Gastrocnemius medialis (tissue), 4 donors: ENCODE measurements around the gene ATP10D. TPM values are rescaled to one million over a fixed set of nuclear protein-coding genes. Genes with fewer than 3 reads are reported as not detected.
A peak's percentile ranks its signal among the peaks of the same experiment; 100 is the strongest.

ENCODE experiments used
- ATAC-seq, 2 donors: fragments of 150-250 bp; one replicate each; pipeline ENCODE4 v1.9.1; 2016
- DNase-seq, 2 donors: peaks; one replicate each; pipeline ENCODE4 v3.0.0-alpha.2; 2019
- H3K27ac ChIP-seq, 4 donors: fragments of 200-600 bp; sonication (generic); 1 replicate in 1 of 4; 2 replicates in 3 of 4; pipeline ENCODE4 v1.5.1; 2016 to 2018; ENCODE audit warnings: mild to moderate bottlenecking in 2 of 4, moderate library complexity in 1 of 4
- H3K27me3 ChIP-seq, 3 donors: fragments of 200-600 bp; sonication (generic) in 2 of 3; 1 replicate in 1 of 3; 2 replicates in 2 of 3; pipeline versions ENCODE4 v1.5.1 to v1.6.0; 2016 to 2019; ENCODE audit warnings: mild to moderate bottlenecking in 1 of 3, moderate library complexity in 1 of 3
- H3K36me3 ChIP-seq, 2 donors: fragments of 200-600 bp; sonication (generic) in 1 of 2; one replicate each; pipeline ENCODE4 v1.5.1; 2017 to 2018
- H3K4me1 ChIP-seq, 2 donors: fragments of 200-600 bp; sonication (generic) in 1 of 2; one replicate each; pipeline ENCODE4 v1.5.1; 2016 to 2017; ENCODE audit warnings: mild to moderate bottlenecking in 2 of 2
- H3K4me3 ChIP-seq, 4 donors: fragments of 200-600 bp; sonication (generic) in 3 of 4; 1 replicate in 1 of 4; 2 replicates in 3 of 4; pipeline ENCODE4 v1.5.1; 2016 to 2019; ENCODE audit warnings: mild to moderate bottlenecking in 2 of 4
- H3K9me3 ChIP-seq, 3 donors: fragments of 200-600 bp; sonication (generic) in 2 of 3; 1 replicate in 1 of 3; 2 replicates in 2 of 3; pipeline ENCODE4 v1.5.1; 2016 to 2019
- CTCF ChIP-seq, 5 experiments: fragments of 450-650 bp in 3 of 5; fragments of 200-600 bp in 2 of 5; sonication (generic) in 2 of 5; IDR thresholded peaks in 4 of 5; conservative IDR thresholded peaks in 1 of 5; 1 replicate in 4 of 5; 2 replicates in 1 of 5; pipeline ENCODE4 v1.5.1; 2016 to 2019; ENCODE audit warnings: antibody characterized with exemption in 5 of 5, mild to moderate bottlenecking in 3 of 5, moderate library complexity in 3 of 5
- POLR2A ChIP-seq, 2 donors: fragments of 450-650 bp; IDR thresholded peaks; one replicate each; pipeline ENCODE4 v1.6.1; 2017; ENCODE audit warnings: antibody characterized with exemption in 2 of 2, mild to moderate bottlenecking in 2 of 2, moderate library complexity in 2 of 2
- in situ Hi-C, 4 donors: fragments of 200-750 bp; cut with MboI; loops; one replicate each; pipeline versions ENCODE4 v1.15.0 to v1.8.0; 2017; ENCODE audit warnings: low sequenced_read_pairs in 4 of 4
- intact Hi-C: fragments of 100-400 bp; cut with DNase I; formaldehyde crosslinking; loops from one replicate; pipeline ENCODE4 v1.15.1; 2023; ENCODE audit warnings: low total_unique reads
- total RNA-seq, 4 donors: library from RNA; depleted of rRNA; stranded (reverse); fragments of >200 nt; gene quantifications; one replicate each; pipeline versions ENCODE4 v1.1.0 to v1.2.3, GENCODE V29; 2016

ATP10D gene
- total RNA-seq, 4 donors from 2014 or later: 1.5 to 3.2 (median 2.8) TPM

- peaks cover 0 to 12% of the 10 kb centered on the region in 2 donors for H3K4me1 ChIP-seq
- H3K36me3 ChIP-seq: no peaks in the 10 kb centered on the region
- in situ Hi-C loops (loop anchor here in 1 of 4 donors (25.0 kb wide), 1 partner anchor 449 kb away; the partner anchor contains the start of gene NFXL1), intact Hi-C loops (loop anchor here (1.0 to 10.0 kb wide), 3 partner anchors 22 to 882 kb away; partner anchors contain the start of genes ATP10D and SLAIN2)
- peak overlapping the region; percentile 74 to 88 (median 85) for H3K4me3 ChIP-seq
- H3K9me3 ChIP-seq: no peaks in the 10 kb centered on the region
- DNase-seq: no peak
- H3K27me3 ChIP-seq: no peaks in the 10 kb centered on the region
- peak overlapping the region; percentile 65 to 81 (median 76) for H3K27ac ChIP-seq
- TF ChIP-seq CTCF (IDR thresholded peaks at IDR 0.05 in 4 of 5, conservative IDR thresholded peaks at IDR 0.05 in 1 of 5) (no peak), POLR2A (IDR thresholded peaks at IDR 0.05) (no peak)
- no peak for ATAC-seq
Observed at GRCh38 chr4:47462799-47463234, 22.3 kb upstream of the ATP10D start.

GRCh38 chr4:47463235-47463956 is 21.7 kb upstream of the ATP10D start, which contains the start of gene COMMD8:
COMMD8 (minus strand) TSS chr4:47463702; CDS start chr4:47463651, 51 bp downstream.
- DNase-seq: peak; percentile 87 to 89
- Histone ChIP-seq H3K36me3 (no peaks in the 10 kb centered on the region), H3K4me1 (peaks cover 0 to 12% of the 10 kb centered on the region in 2 donors), H3K27me3 (no peaks in the 10 kb centered on the region), H3K27ac (peak within 1 kb of the TSS; percentile 65 to 81 (median 76)), H3K9me3 (no peaks in the 10 kb centered on the region), H3K4me3 (peak within 1 kb of the TSS; percentile 74 to 88 (median 85))
- in situ Hi-C loops: loop anchor here in 1 of 4 donors (25.0 kb wide), 1 partner anchor 449 kb away; the partner anchor contains the start of gene NFXL1
- TF ChIP-seq POLR2A (IDR thresholded peaks at IDR 0.05): peak in 1 of 2 donors; percentile 6
- TF ChIP-seq CTCF (IDR thresholded peaks at IDR 0.05 in 4 of 5, conservative IDR thresholded peaks at IDR 0.05 in 1 of 5): peak in 4 of 5 experiments; percentile 38 to 47 (median 42)
- peak; percentile 97 to 98 for ATAC-seq
- intact Hi-C loops: loop anchor here (1.0 to 10.0 kb wide), 3 partner anchors 22 to 881 kb away; partner anchors contain the start of genes ATP10D and SLAIN2

GRCh38 chr4:47465004-47465403 is 20.1 kb upstream of the ATP10D start:
- no peak overlapping the region for H3K4me3 ChIP-seq
- no peaks in the 10 kb centered on the region for H3K9me3 ChIP-seq
- no peak for ATAC-seq
- no peaks in the 10 kb centered on the region for H3K27me3 ChIP-seq
- in situ Hi-C loops: loop anchor here in 1 of 4 donors (25.0 kb wide), 1 partner anchor 447 kb away; the partner anchor contains the start of gene NFXL1
- intact Hi-C loops: loop anchor here (10.0 kb wide), 2 partner anchors 100 to 880 kb away; partner anchors contain the start of gene SLAIN2
- no peak overlapping the region for H3K27ac ChIP-seq
- no peaks in the 10 kb centered on the region for H3K36me3 ChIP-seq
- peaks cover 0 to 12% of the 10 kb centered on the region in 2 donors for H3K4me1 ChIP-seq
- DNase-seq: no peak
- TF ChIP-seq POLR2A (IDR thresholded peaks at IDR 0.05) (no peak), CTCF (IDR thresholded peaks at IDR 0.05 in 4 of 5, conservative IDR thresholded peaks at IDR 0.05 in 1 of 5) (no peak)

GRCh38 chr4:47466056-47466785 is 18.9 kb upstream of the ATP10D start:
- no peak overlapping the region for H3K4me3 ChIP-seq
- no peaks in the 10 kb centered on the region for H3K27me3 ChIP-seq
- no peak overlapping the region for H3K27ac ChIP-seq
- ATAC-seq (no peak), DNase-seq (no peak)
- no peak for TF ChIP-seq POLR2A (IDR thresholded peaks at IDR 0.05)
- TF ChIP-seq CTCF (IDR thresholded peaks at IDR 0.05 in 4 of 5, conservative IDR thresholded peaks at IDR 0.05 in 1 of 5): no peak
- in situ Hi-C loops: loop anchor here in 1 of 4 donors (25.0 kb wide), 1 partner anchor 446 kb away; the partner anchor contains the start of gene NFXL1
- no peaks in the 10 kb centered on the region for H3K9me3 ChIP-seq
- intact Hi-C loops: loop anchor here (10.0 kb wide), 2 partner anchors 99 to 879 kb away; partner anchors contain the start of gene SLAIN2
- H3K4me1 ChIP-seq: peaks cover 0 to 12% of the 10 kb centered on the region in 2 donors
- no peaks in the 10 kb centered on the region for H3K36me3 ChIP-seq
